Measurements from ENCODE around the gene CUEDC2. TPM values are rescaled to one million over a fixed set of nuclear protein-coding genes. Genes with fewer than 3 reads are reported as not detected.

The CUEDC2 gene
- total RNA-seq, 1 experiment from 2014 or later: 64.5 TPM

DNA sequence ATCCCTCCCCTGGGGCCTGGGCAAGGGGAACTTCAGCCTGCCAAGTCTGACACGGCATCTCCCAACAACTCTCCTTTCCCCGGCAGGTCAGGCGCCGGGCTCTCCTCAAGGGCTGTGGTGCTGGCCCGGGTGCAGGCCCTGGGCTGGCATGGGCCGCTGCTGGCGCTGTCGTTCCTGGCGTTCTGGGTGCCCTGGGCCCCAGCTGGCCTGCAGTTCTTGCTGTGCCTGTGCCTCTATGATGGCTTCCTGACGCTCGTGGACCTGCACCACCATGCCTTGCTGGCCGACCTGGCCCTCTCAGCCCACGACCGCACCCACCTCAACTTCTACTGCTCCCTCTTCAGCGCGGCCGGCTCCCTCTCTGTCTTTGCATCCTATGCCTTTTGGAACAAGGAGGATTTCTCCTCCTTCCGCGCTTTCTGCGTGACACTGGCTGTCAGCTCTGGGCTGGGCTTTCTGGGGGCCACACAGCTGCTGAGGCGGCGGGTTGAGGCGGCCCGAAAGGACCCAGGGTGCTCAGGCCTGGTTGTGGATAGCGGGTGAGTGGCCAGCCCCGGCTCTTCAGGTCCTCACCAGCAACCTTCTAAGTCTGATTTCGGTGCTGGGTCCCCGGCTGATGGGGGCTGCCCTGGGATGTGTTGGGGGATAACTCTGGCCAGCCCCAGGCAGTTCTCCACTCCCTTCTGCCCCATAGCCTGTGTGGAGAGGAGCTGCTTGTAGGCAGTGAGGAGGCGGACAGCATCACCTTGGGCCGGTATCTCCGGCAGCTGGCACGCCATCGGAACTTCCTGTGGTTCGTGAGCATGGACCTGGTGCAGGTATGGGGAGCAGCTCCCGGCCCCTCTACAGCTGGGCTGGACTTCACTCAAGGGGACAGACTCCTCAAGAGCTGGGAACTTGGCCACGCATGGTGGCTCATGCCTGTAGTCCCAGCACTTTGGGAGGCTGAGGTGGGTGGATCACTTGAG is 38.5 kb upstream of the CUEDC2 start:
- H3K4me1 Mint-ChIP-seq (ENCODE audit: insufficient read depth, unreplicated experiment): no peaks in the 10 kb centered on the region
- no peaks in the 10 kb centered on the region for H3K27me3 Mint-ChIP-seq (ENCODE audit: insufficient read depth, unreplicated experiment)
- no peak overlapping the region for H3K27ac Mint-ChIP-seq (ENCODE audit: low read depth, unreplicated experiment)
- BruUV-seq (replicated peaks): no TSS peak
- intact Hi-C loops (cut with micrococcal nuclease): no loop called here
- H3K4me3 Mint-ChIP-seq (ENCODE audit: unreplicated experiment): no peak overlapping the region
- TF ChIP-seq, protein P1, sequence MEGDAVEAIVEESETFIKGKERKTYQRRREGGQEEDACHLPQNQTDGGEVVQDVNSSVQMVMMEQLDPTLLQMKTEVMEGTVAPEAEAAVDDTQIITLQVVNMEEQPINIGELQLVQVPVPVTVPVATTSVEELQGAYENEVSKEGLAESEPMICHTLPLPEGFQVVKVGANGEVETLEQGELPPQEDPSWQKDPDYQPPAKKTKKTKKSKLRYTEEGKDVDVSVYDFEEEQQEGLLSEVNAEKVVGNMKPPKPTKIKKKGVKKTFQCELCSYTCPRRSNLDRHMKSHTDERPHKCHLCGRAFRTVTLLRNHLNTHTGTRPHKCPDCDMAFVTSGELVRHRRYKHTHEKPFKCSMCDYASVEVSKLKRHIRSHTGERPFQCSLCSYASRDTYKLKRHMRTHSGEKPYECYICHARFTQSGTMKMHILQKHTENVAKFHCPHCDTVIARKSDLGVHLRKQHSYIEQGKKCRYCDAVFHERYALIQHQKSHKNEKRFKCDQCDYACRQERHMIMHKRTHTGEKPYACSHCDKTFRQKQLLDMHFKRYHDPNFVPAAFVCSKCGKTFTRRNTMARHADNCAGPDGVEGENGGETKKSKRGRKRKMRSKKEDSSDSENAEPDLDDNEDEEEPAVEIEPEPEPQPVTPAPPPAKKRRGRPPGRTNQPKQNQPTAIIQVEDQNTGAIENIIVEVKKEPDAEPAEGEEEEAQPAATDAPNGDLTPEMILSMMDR (IDR thresholded peaks at IDR 0.05; ENCODE audit: unreplicated experiment): no peak
- POLR2A ChIA-PET: interaction anchor here (1.5 kb wide), 2 partner anchors 9 to 20 kb away, joined by 3 to 9 read pairs; partner anchors contain the start of gene C10orf95
- DNase-seq (ENCODE audit: unreplicated experiment): no peak
- H3K9me3 Mint-ChIP-seq (ENCODE audit: unreplicated experiment): no peaks in the 10 kb centered on the region
- CTCF ChIA-PET: interaction anchor here (0.6 to 1.5 kb wide), 4 partner anchors 9 to 882 kb away, joined by 3 to 4 read pairs (median 3); partner anchors contain the start of gene C10orf95
- H3K36me3 Mint-ChIP-seq (ENCODE audit: insufficient read depth, unreplicated experiment): peaks cover 9% of the 10 kb centered on the region

DNA sequence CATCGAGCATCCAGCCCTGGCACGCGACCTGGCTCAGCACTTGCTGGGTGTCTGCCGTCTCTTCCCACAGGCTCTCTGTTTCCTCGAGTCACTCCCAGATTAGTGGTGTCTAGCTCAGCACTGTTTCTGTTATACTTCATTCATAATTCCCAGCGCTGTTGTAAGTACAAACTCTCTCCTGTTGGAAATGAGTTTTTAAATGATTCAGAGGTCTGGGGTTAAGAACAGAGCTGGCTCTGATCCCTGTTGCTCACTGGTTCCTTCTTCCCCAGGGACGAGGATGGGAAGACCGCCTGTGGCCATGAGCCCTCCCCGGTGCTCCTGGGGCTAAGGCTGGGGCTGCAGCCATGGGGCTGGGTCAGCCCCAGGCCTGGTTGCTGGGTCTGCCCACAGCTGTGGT is 36.3 kb upstream of the CUEDC2 start:
- H3K4me1 Mint-ChIP-seq (ENCODE audit: insufficient read depth, unreplicated experiment): no peaks in the 10 kb centered on the region
- ChIA-PET POLR2A (no interaction called here), CTCF (interaction anchor here (0.6 to 3.0 kb wide), 4 partner anchors 10 to 261 kb away, joined by 3 to 28 read pairs (median 4); no protein-coding TSS in a partner anchor)
- no peak overlapping the region for H3K27ac Mint-ChIP-seq (ENCODE audit: low read depth, unreplicated experiment)
- H3K4me3 Mint-ChIP-seq (ENCODE audit: unreplicated experiment): no peak overlapping the region
- peaks cover 9% of the 10 kb centered on the region for H3K36me3 Mint-ChIP-seq (ENCODE audit: insufficient read depth, unreplicated experiment)
- H3K9me3 Mint-ChIP-seq (ENCODE audit: unreplicated experiment): no peaks in the 10 kb centered on the region
- DNase-seq (ENCODE audit: unreplicated experiment): no peak
- intact Hi-C loops (cut with micrococcal nuclease): no loop called here
- BruUV-seq (replicated peaks): no TSS peak
- TF ChIP-seq, protein P1 (IDR thresholded peaks at IDR 0.05; ENCODE audit: unreplicated experiment): no peak
- no peaks in the 10 kb centered on the region for H3K27me3 Mint-ChIP-seq (ENCODE audit: insufficient read depth, unreplicated experiment)

DNA sequence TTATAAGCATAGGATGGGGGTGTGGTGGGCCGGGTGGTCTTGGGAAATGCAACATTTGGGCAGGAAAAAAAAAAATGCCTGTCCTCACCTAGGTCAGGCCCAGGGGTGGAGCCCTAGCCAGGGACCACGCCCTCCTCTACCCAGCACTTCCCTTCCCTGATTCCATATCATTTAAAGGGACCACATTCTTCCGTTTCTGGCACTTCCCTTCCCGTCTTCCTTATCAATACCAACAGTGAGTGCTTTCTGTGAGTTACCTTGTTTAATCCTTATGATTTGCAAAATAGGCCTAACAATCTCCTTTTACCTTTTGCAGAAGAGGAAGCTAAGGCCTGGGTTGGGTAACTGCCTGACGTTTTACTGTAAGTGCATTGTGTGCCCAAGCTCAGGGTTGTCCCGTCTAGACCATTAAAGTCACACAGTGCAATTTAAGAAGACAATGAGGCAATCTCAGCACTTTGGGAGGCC is 35.6 kb upstream of the CUEDC2 start:
- BruUV-seq (replicated peaks): no TSS peak
- Mint-ChIP-seq H3K27ac (ENCODE audit: low read depth, unreplicated experiment) (no peak overlapping the region), H3K9me3 (ENCODE audit: unreplicated experiment) (no peaks in the 10 kb centered on the region), H3K4me3 (ENCODE audit: unreplicated experiment) (peak overlapping the region; percentile 27), H3K27me3 (ENCODE audit: insufficient read depth, unreplicated experiment) (no peaks in the 10 kb centered on the region), H3K4me1 (ENCODE audit: insufficient read depth, unreplicated experiment) (no peaks in the 10 kb centered on the region), H3K36me3 (ENCODE audit: insufficient read depth, unreplicated experiment) (peaks cover 5% of the 10 kb centered on the region)
- TF ChIP-seq, protein P1 (IDR thresholded peaks at IDR 0.05; ENCODE audit: unreplicated experiment): no peak
- intact Hi-C loops (cut with micrococcal nuclease): no loop called here
- no peak for DNase-seq (ENCODE audit: unreplicated experiment)
- ChIA-PET CTCF (interaction anchor here (0.7 to 3.0 kb wide), 2 partner anchors 11 to 419 kb away, joined by 5 to 28 read pairs; no protein-coding TSS in a partner anchor), POLR2A (no interaction called here)

DNA sequence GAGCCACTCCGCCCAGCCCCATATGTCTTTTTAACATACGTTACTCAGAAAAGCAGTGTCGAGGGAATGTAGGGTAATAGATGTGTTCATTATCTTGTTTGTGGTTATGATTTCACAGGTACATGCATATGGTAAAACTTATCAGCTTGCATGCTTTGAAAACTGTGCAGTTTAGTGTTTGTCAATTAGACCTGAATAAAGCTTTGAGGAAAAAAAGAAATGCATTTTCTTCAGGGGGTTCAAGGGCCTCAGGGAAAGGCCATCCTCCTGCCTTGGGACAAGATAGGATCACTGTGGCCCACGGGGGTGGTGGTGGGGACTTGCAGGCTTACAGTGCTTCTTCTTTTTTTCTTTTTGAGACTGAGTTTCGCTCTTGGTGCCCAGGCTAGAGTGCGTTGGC is 34.9 kb upstream of the CUEDC2 start:
- H3K9me3 Mint-ChIP-seq (ENCODE audit: unreplicated experiment): no peaks in the 10 kb centered on the region
- TF ChIP-seq, protein P1 (IDR thresholded peaks at IDR 0.05; ENCODE audit: unreplicated experiment): no peak
- no peaks in the 10 kb centered on the region for H3K36me3 Mint-ChIP-seq (ENCODE audit: insufficient read depth, unreplicated experiment)
- intact Hi-C loops (cut with micrococcal nuclease): no loop called here
- H3K4me1 Mint-ChIP-seq (ENCODE audit: insufficient read depth, unreplicated experiment): no peaks in the 10 kb centered on the region
- BruUV-seq (replicated peaks): no TSS peak
- no peak for DNase-seq (ENCODE audit: unreplicated experiment)
- POLR2A ChIA-PET: no interaction called here
- CTCF ChIA-PET: interaction anchor here (0.6 to 3.0 kb wide), 3 partner anchors 12 to 418 kb away, joined by 3 to 28 read pairs (median 5); no protein-coding TSS in a partner anchor
- H3K27me3 Mint-ChIP-seq (ENCODE audit: insufficient read depth, unreplicated experiment): no peaks in the 10 kb centered on the region
- no peak overlapping the region for H3K4me3 Mint-ChIP-seq (ENCODE audit: unreplicated experiment)
- no peak overlapping the region for H3K27ac Mint-ChIP-seq (ENCODE audit: low read depth, unreplicated experiment)

All from MCF 10A (cell line).